Measurements from ENCODE around the gene ADCY9. TPM values are rescaled to one million over a fixed set of nuclear protein-coding genes. Genes with fewer than 3 reads are reported as not detected.

ADCY9 gene
- total and polyA plus RNA-seq, 2 donors from 2014 or later = 6.8 to 23.7 TPM

DNA sequence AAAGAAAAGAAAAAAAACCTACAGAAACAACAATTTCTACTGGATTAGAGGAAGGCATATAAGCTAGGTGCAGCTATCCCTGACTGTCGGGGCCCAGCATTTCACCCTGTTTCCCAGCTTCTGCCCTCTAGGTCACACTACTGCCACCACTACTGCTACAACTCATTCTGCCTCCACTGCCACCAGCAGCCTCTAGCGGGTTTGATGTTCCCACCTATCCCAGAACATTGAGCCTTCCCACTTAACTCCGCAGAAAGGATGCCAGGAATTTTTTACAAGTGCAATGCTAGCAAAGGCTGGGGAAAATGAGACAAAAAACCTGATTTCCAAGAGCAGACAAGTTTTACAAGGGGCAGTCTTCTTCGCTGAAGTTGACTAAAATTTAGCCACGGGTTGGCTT lies 10.4 kb downstream of the ADCY9 start:
- FAIRE-seq = no peak
- H3K27ac ChIP-seq (ENCODE audit: low read depth in 2 of 2, low read length in 2 of 2) = no peak overlapping the region
- H3K4me3 ChIP-seq (ENCODE audit: low read length in 3 of 3) = no peak overlapping the region
- peaks cover 0 to 4% (median 4%) of the 10 kb centered on the region in 3 donors for H3K36me3 ChIP-seq (ENCODE audit: control insufficient read depth in 2 of 3, insufficient read depth in 3 of 3, low read length in 3 of 3)
- TF ChIP-seq, protein P1, sequence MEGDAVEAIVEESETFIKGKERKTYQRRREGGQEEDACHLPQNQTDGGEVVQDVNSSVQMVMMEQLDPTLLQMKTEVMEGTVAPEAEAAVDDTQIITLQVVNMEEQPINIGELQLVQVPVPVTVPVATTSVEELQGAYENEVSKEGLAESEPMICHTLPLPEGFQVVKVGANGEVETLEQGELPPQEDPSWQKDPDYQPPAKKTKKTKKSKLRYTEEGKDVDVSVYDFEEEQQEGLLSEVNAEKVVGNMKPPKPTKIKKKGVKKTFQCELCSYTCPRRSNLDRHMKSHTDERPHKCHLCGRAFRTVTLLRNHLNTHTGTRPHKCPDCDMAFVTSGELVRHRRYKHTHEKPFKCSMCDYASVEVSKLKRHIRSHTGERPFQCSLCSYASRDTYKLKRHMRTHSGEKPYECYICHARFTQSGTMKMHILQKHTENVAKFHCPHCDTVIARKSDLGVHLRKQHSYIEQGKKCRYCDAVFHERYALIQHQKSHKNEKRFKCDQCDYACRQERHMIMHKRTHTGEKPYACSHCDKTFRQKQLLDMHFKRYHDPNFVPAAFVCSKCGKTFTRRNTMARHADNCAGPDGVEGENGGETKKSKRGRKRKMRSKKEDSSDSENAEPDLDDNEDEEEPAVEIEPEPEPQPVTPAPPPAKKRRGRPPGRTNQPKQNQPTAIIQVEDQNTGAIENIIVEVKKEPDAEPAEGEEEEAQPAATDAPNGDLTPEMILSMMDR (IDR thresholded peaks at IDR 0.05; ENCODE audit: borderline replicate concordance, extremely low read depth, insufficient read depth) = no peak
- intact Hi-C loops (cut with DNase I) = no loop called here
- no peak overlapping the region for H3K9ac ChIP-seq (ENCODE audit: low read length in 3 of 3)
- H3K9me3 ChIP-seq (ENCODE audit: control insufficient read depth in 2 of 3, insufficient read depth in 1 of 3, low read length in 3 of 3) = no peaks in the 10 kb centered on the region
- no peaks in the 10 kb centered on the region for H3K27me3 ChIP-seq (ENCODE audit: control insufficient read depth, insufficient read depth, low read length)
- H3K4me1 ChIP-seq (ENCODE audit: control insufficient read depth in 2 of 3, insufficient read depth in 2 of 3, low read depth in 1 of 3, low read length in 3 of 3) = peaks cover 0 to 12% (median 0%) of the 10 kb centered on the region in 3 donors
- DNase-seq = no peak

DNA sequence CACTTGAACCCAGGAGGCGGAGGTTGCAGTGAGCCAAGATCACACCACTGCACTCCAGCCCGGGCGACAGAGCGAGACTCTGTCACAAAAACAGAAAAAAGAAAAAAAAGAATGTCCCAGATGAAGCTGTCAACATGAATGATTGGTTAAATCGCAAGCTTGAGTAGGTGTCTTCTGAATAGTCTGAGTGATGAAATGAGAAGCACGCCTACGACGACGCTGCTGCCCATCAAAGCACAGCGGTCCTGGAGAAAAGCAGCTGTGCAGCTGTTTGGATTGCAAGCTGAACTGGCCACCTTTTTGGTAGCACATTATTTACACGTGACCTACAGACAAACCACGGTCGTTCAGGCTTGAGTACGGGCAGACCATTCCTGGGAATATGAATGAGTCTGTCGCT lies 12.5 kb downstream of the ADCY9 start:
- no peaks in the 10 kb centered on the region for H3K9me3 ChIP-seq (ENCODE audit: control insufficient read depth in 2 of 3, insufficient read depth in 1 of 3, low read length in 3 of 3)
- peaks cover 0 to 2% (median 0%) of the 10 kb centered on the region in 3 donors for H3K4me1 ChIP-seq (ENCODE audit: control insufficient read depth in 2 of 3, insufficient read depth in 2 of 3, low read depth in 1 of 3, low read length in 3 of 3)
- no peak overlapping the region for H3K4me3 ChIP-seq (ENCODE audit: low read length in 3 of 3)
- DNase-seq (no peak), FAIRE-seq (no peak)
- no peak overlapping the region for H3K9ac ChIP-seq (ENCODE audit: low read length in 3 of 3)
- TF ChIP-seq, protein P1 (IDR thresholded peaks at IDR 0.05; ENCODE audit: borderline replicate concordance, extremely low read depth, insufficient read depth) = no peak
- H3K27me3 ChIP-seq (ENCODE audit: control insufficient read depth, insufficient read depth, low read length) = no peaks in the 10 kb centered on the region
- peaks cover 0 to 4% (median 0%) of the 10 kb centered on the region in 3 donors for H3K36me3 ChIP-seq (ENCODE audit: control insufficient read depth in 2 of 3, insufficient read depth in 3 of 3, low read length in 3 of 3)
- H3K27ac ChIP-seq (ENCODE audit: low read depth in 2 of 2, low read length in 2 of 2) = no peak overlapping the region
- intact Hi-C loops (cut with DNase I) = no loop called here

DNA sequence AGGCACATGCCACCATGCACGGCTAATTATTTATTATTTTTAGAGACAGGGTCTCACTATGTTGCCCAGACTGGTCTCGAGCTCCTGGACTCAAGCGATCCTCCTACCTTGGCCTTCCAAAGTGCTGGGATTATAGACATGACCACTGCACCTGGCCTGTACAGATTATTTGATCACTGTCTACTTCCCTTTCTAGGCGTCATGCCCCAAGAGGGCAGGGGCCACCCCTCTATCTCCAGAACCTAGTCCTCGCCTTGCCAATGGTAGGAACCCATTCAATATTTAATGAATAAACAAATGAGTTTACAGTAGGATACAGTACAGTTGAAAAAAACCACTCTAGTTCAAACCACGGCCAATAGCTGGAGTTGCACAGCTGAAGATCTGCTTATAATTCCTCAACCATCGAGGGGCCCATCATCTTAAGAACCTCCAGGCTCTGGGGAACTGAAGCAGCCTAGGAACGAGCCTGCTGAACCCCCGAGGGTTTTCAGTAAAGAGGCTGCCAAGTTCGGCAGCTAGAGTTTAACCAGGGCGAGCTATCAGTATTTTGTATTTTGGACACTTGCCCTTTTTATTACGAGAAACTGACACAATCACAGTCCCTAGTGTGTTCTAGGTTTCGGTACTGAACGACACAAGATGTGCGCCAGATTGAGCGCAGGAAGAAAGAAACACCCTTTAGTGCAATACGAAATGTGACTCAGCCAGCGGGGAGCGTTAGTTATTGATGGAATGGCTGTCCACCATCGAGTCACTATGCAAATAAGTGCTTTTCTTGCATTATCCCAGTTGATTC lies 14.6 kb downstream of the ADCY9 start:
- peaks cover 0 to 3% (median 2%) of the 10 kb centered on the region in 3 donors for H3K4me1 ChIP-seq (ENCODE audit: control insufficient read depth in 2 of 3, insufficient read depth in 2 of 3, low read depth in 1 of 3, low read length in 3 of 3)
- no peaks in the 10 kb centered on the region for H3K9me3 ChIP-seq (ENCODE audit: control insufficient read depth in 2 of 3, insufficient read depth in 1 of 3, low read length in 3 of 3)
- DNase-seq (no peak), FAIRE-seq (no peak)
- intact Hi-C loops (cut with DNase I) = no loop called here
- no peak overlapping the region for H3K9ac ChIP-seq (ENCODE audit: low read length in 3 of 3)
- no peak overlapping the region for H3K27ac ChIP-seq (ENCODE audit: low read depth in 2 of 2, low read length in 2 of 2)
- H3K4me3 ChIP-seq (ENCODE audit: low read length in 3 of 3) = no peak overlapping the region
- TF ChIP-seq, protein P1 (IDR thresholded peaks at IDR 0.05; ENCODE audit: borderline replicate concordance, extremely low read depth, insufficient read depth) = no peak
- H3K27me3 ChIP-seq (ENCODE audit: control insufficient read depth, insufficient read depth, low read length) = no peaks in the 10 kb centered on the region
- H3K36me3 ChIP-seq (ENCODE audit: control insufficient read depth in 2 of 3, insufficient read depth in 3 of 3, low read length in 3 of 3) = peaks cover 0 to 4% (median 0%) of the 10 kb centered on the region in 3 donors

Measured in kidney (tissue), 14 donors.